HepG2 (cell line): ENCODE measurements around the gene PLB1. TPM values are rescaled to one million over a fixed set of nuclear protein-coding genes. Genes with fewer than 3 reads are reported as not detected.

Experiments used
- ATAC-seq: fragments of 200-7000 bp; cut with Tn5 transposase; 3 replicates; pipeline ENCODE4 v1.9.1; 2020; ENCODE audit warnings: mild to moderate bottlenecking, moderate library complexity
- BruUV-seq: library from RNA; stranded (reverse); fragments of 400-500 nt; replicated peaks from 2 replicates; lab custom pipeline; 2021; lab: Mats Ljungman, UMichigan
- CTCF ChIA-PET: fragments of 300-600 bp; formaldehyde crosslinking; extraction: SDS; loops from one replicate; lab custom pipeline; 2021; ENCODE audit warnings: low total read pairs, inconsistent platforms, low intra/inter-chr PET ratio; lab: Yijun Ruan, JAX
- POLR2A ChIA-PET: fragments of 350-600 bp; sonication (Branson Sonifier 250); formaldehyde crosslinking; loops from one replicate; lab custom pipeline; 2020; ENCODE audit warnings: antibody characterized with exemption, inconsistent platforms; lab: Yijun Ruan, JAX
- DNase-seq: peaks from one replicate; pipeline ENCODE4 v3.0.0-alpha.2; 2015; ENCODE audit warnings: low spot score
- FAIRE-seq: peaks from 3 replicates; lab custom pipeline; 2011; peaks lifted over from hg19 to GRCh38; lab: Jason Lieb, UNC
- H2AFZ ChIP-seq: one replicate; pipeline ENCODE4 v1.6.1; 2011; ENCODE audit warnings: low read length, inconsistent platforms
- H3K27ac ChIP-seq: fragments of 300-600 bp; 3 replicates; pipeline ENCODE4 v1.8.0; 2011; ENCODE audit warnings: mixed run types, mild to moderate bottlenecking, mixed read lengths, low read length, inconsistent platforms; ENCODE audit not compliant: insufficient read depth; ENCODE audit errors: extremely low read length
- H3K27me3 ChIP-seq, 2 experiments: fragments of 200-600 bp in 1 of 2; 2 replicates in 1 of 2; 3 replicates in 1 of 2; pipeline versions ENCODE4 v1.6.0 to v1.8.0; 2011; ENCODE audit warnings: low read length in 2 of 2, mild to moderate bottlenecking in 2 of 2, moderate library complexity in 2 of 2, inconsistent platforms in 1 of 2; ENCODE audit not compliant: insufficient read depth in 2 of 2, control insufficient read depth in 1 of 2
- H3K36me3 ChIP-seq, 2 experiments: fragments of 200-600 bp in 1 of 2; replicated peaks in 1 of 2; 2 replicates in 1 of 2; 3 replicates in 1 of 2; pipeline versions ENCODE4 v1.5.1 to v1.8.0; 2011; ENCODE audit warnings: low read length in 2 of 2, inconsistent platforms in 1 of 2; ENCODE audit not compliant: insufficient read depth in 2 of 2, control insufficient read depth in 1 of 2
- H3K4me1 ChIP-seq: 2 replicates; pipeline ENCODE4 v1.5.1; 2012; ENCODE audit warnings: low read length, inconsistent platforms; ENCODE audit not compliant: insufficient read depth
- H3K4me2 ChIP-seq: 2 replicates; pipeline ENCODE4 v1.6.0; 2011; ENCODE audit warnings: low read depth, low read length, inconsistent platforms
- H3K4me3 ChIP-seq, 3 experiments: fragments of 200-600 bp in 1 of 3; sonication (generic), shearing (Covaris generic) in 1 of 3; replicated peaks in 1 of 3; 2 replicates each; pipeline ENCODE4 v1.5.1; 2011 to 2016; ENCODE audit warnings: low read length in 3 of 3, inconsistent platforms in 2 of 3, low read depth in 2 of 3, mild to moderate bottlenecking in 2 of 3, control low read depth in 1 of 3, mixed read lengths in 1 of 3; ENCODE audit not compliant: insufficient read depth in 1 of 3
- H3K79me2 ChIP-seq: one replicate; pipeline ENCODE4 v1.6.1; 2011; ENCODE audit warnings: low read length, inconsistent platforms; ENCODE audit not compliant: insufficient read depth
- H3K9ac ChIP-seq: 2 replicates; pipeline ENCODE4 v1.6.0; 2011; ENCODE audit warnings: mild to moderate bottlenecking, low read depth, low read length, inconsistent platforms; ENCODE audit not compliant: insufficient read depth
- H3K9me3 ChIP-seq: 2 replicates; pipeline ENCODE4 v1.5.1; 2012; ENCODE audit warnings: mild to moderate bottlenecking, low read length
- H4K20me1 ChIP-seq: 2 replicates; pipeline ENCODE4 v1.6.0; 2011; ENCODE audit warnings: inconsistent platforms, mild to moderate bottlenecking, low read length, moderate library complexity; ENCODE audit not compliant: insufficient read depth
- AFF4 ChIP-seq: sonication (generic); formaldehyde crosslinking; IDR thresholded peaks from 2 replicates; pipeline ENCODE4 v1.4.0; 2020; ENCODE audit warnings: missing genetic modification reagents
- AHR ChIP-seq: IDR thresholded peaks from 2 replicates; pipeline ENCODE4 v1.6.1; 2018; ENCODE audit warnings: missing genetic modification reagents, missing compliant biosample characterization
- CEBPB ChIP-seq: IDR thresholded peaks from 2 replicates; pipeline ENCODE4 v1.6.1; 2011; ENCODE audit warnings: low read depth, low read length, improper control_type of control experiment, borderline replicate concordance
- PITX1 ChIP-seq: sonication (generic); formaldehyde crosslinking; IDR thresholded peaks from 2 replicates; pipeline ENCODE4 v1.5.1; 2020; ENCODE audit warnings: mild to moderate bottlenecking, missing genetic modification reagents
- SIN3B ChIP-seq: fragments of 150-350 bp; IDR thresholded peaks from 2 replicates; pipeline ENCODE4 v1.6.1; 2014; ENCODE audit warnings: low read length
- ZNF17 ChIP-seq: sonication (generic); formaldehyde crosslinking; IDR thresholded peaks from 2 replicates; pipeline ENCODE4 v1.5.0; 2020; ENCODE audit warnings: mild to moderate bottlenecking, missing genetic modification reagents
- ZSCAN12 ChIP-seq: sonication (generic); formaldehyde crosslinking; IDR thresholded peaks from 2 replicates; pipeline ENCODE4 v1.9.0; 2021; ENCODE audit warnings: mild to moderate bottlenecking, missing genetic modification reagents
- WGBS: methylation state at CpG from one replicate; pipeline ENCODE4 v1.1.6; 2017; ENCODE audit warnings: low lambda C conversion rate; 5-methylcytosine and 5-hydroxymethylcytosine counted together
- in situ Hi-C: cut with HindIII; loops from 2 replicates; pipeline ENCODE4 v1.10.0; 2017; ENCODE audit warnings: low pct_unique_long_range_greater_than_20kb; ENCODE audit not compliant: extremely low pct_ligation_motif_present
- intact Hi-C: fragments of 100-400 bp; cut with micrococcal nuclease; formaldehyde crosslinking; loops from one replicate; pipeline ENCODE4 v1.10.0; 2022; ENCODE audit not compliant: unreplicated experiment
- polyA plus RNA-seq, 8 experiments: library from polyadenylated mRNA; depleted of rRNA in 3 of 8; stranded (reverse) in 7 of 8; unstranded in 1 of 8; fragments of >200 nt; fragmentation: Illumina TruSeq in 4 of 8; extraction: Trizol in 4 of 8; gene quantifications; 2 replicates each; pipeline versions ENCODE4 v1.2.1 to v1.2.3, GENCODE V29; 2011 to 2016; ENCODE audit warnings: low read depth in 4 of 8, missing spikeins in 1 of 8, mixed read lengths in 1 of 8; ENCODE audit not compliant: insufficient read depth in 1 of 8
- total RNA-seq, 5 experiments: library from RNA; depleted of rRNA; stranded (reverse); fragments of >200 nt; fragmentation: Illumina TruSeq; extraction: Trizol; gene quantifications; 2 replicates each; pipeline ENCODE4 v1.2.3, GENCODE V29; 2016; ENCODE audit warnings: low read depth in 1 of 5
- TF ChIP-seq, protein P1 (sequence below): sonication (generic); formaldehyde crosslinking; IDR thresholded peaks from 2 replicates; pipeline ENCODE4 v1.8.0; 2022; ENCODE audit warnings: mild to moderate bottlenecking, missing genetic modification reagents, moderate library complexity
- TF ChIP-seq, protein P2 (sequence below): sonication (generic); formaldehyde crosslinking; IDR thresholded peaks from 2 replicates; pipeline ENCODE4 v1.4.0; 2020; ENCODE audit warnings: mild to moderate bottlenecking, missing genetic modification reagents, borderline replicate concordance

The PLB1 gene
- total and polyA plus RNA-seq, 2 of the 13 experiments (the other 11 are each of a cell fraction or from before 2014, with no cell fraction given), result 0.20 to 1.8 TPM

GRCh38 chr2:28650266-28650584 lies 154.4 kb downstream of the PLB1 start:
- H3K4me3 ChIP-seq, result no peak overlapping the region
- TF ChIP-seq PITX1 (CRISPR knock-in tag) (no peak), ZNF17 (no peak)
- TF ChIP-seq, all 625 proteins: peak for 0
- ChIA-PET CTCF (no interaction called here), POLR2A (no interaction called here)
- Histone ChIP-seq H3K4me1 (no peaks in the 10 kb centered on the region), H4K20me1 (no peaks in the 10 kb centered on the region), H3K27ac (no peak overlapping the region), H3K4me2 (no peak overlapping the region), H3K36me3 (no peaks in the 10 kb centered on the region), H3K79me2 (no peaks in the 10 kb centered on the region), H3K9me3 (no peaks in the 10 kb centered on the region), H3K27me3 (peaks cover 0 to 4% of the 10 kb centered on the region in 2 experiments; a peak in 1 of 5 replicates), H3K9ac (no peak overlapping the region), H2AFZ (no peak overlapping the region)
- in situ Hi-C loops (no loop called here), intact Hi-C loops (no loop called here)
- no peak for ATAC-seq
- no peak for FAIRE-seq
- no peak for DNase-seq
- BruUV-seq, result no TSS peak
- WGBS, result 34% methylated on average over 4 of the region's 4 CpGs

- Histone ChIP-seq H3K27me3 (peaks cover 0 to 4% of the 10 kb centered on the region in 2 experiments; a peak in 1 of 5 replicates), H3K27ac (no peak overlapping the region), H3K79me2 (no peaks in the 10 kb centered on the region), H3K9ac (no peak overlapping the region), H2AFZ (no peak overlapping the region), H3K4me2 (no peak overlapping the region), H3K36me3 (no peaks in the 10 kb centered on the region), H3K4me1 (no peaks in the 10 kb centered on the region), H3K4me3 (no peak overlapping the region), H4K20me1 (no peaks in the 10 kb centered on the region), H3K9me3 (no peaks in the 10 kb centered on the region)
- no peak for ATAC-seq
- no peak for FAIRE-seq
- no peak for DNase-seq
- intact Hi-C loops (no loop called here), in situ Hi-C loops (no loop called here)
- BruUV-seq, result no TSS peak
- POLR2A ChIA-PET, result no interaction called here
- CTCF ChIA-PET, result no interaction called here
- WGBS, result 0% methylated on average over 1 of the region's 1 CpG
- TF ChIP-seq CEBPB (no peak), ZSCAN12 (CRISPR knock-in tag) (no peak), AFF4 (CRISPR knock-in tag) (no peak), SIN3B (no peak), AHR (CRISPR knock-in tag) (no peak)
- TF ChIP-seq, protein P1, sequence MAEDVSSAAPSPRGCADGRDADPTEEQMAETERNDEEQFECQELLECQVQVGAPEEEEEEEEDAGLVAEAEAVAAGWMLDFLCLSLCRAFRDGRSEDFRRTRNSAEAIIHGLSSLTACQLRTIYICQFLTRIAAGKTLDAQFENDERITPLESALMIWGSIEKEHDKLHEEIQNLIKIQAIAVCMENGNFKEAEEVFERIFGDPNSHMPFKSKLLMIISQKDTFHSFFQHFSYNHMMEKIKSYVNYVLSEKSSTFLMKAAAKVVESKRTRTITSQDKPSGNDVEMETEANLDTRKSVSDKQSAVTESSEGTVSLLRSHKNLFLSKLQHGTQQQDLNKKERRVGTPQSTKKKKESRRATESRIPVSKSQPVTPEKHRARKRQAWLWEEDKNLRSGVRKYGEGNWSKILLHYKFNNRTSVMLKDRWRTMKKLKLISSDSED (CRISPR knock-in tag), result no peak
- TF ChIP-seq, protein P2, sequence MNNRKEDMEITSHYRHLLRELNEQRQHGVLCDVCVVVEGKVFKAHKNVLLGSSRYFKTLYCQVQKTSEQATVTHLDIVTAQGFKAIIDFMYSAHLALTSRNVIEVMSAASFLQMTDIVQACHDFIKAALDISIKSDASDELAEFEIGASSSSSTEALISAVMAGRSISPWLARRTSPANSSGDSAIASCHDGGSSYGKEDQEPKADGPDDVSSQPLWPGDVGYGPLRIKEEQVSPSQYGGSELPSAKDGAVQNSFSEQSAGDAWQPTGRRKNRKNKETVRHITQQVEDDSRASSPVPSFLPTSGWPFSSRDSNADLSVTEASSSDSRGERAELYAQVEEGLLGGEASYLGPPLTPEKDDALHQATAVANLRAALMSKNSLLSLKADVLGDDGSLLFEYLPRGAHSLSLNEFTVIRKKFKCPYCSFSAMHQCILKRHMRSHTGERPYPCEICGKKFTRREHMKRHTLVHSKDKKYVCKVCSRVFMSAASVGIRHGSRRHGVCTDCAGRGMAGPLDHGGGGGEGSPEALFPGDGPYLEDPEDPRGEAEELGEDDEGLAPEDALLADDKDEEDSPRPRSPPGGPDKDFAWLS (CRISPR knock-in tag), result no peak
Observed at GRCh38 chr2:28652217-28652616, 156.4 kb downstream of the PLB1 start.
